Endothelial cell of umbilical vein (primary cell): ENCODE data around the gene MEN1. TPM values are rescaled to one million over a fixed set of nuclear protein-coding genes. Genes with fewer than 3 reads are reported as not detected.

ENCODE experiments used
- BruUV-seq: library from RNA; stranded (reverse); fragments of 400-500 nt; replicated peaks from 2 replicates; lab custom pipeline; 2021; lab: Mats Ljungman, UMichigan
- CTCF ChIA-PET: fragments of 300-600, 350-600 bp; sonication (Branson Sonifier 250); formaldehyde crosslinking; loops from one replicate; lab custom pipeline; 2021; ENCODE audit warnings: antibody characterized with exemption, inconsistent platforms; lab: Charles Lee
- POLR2A ChIA-PET: fragments of 300-600, 350-600 bp; sonication (Branson Sonifier 250); formaldehyde crosslinking; loops from one replicate; lab custom pipeline; 2021; ENCODE audit warnings: antibody characterized with exemption, inconsistent platforms; lab: Charles Lee
- DNase-seq: peaks from one replicate; pipeline ENCODE4 v3.0.0-alpha.2; 2011; ENCODE audit warnings: low read depth, low spot score
- FAIRE-seq: peaks from 2 replicates; lab custom pipeline; 2011; peaks lifted over from hg19 to GRCh38; lab: Jason Lieb, UNC
- H2AFZ ChIP-seq: 2 replicates; pipeline ENCODE4 v1.6.0; 2012; ENCODE audit warnings: low read depth, low read length, control low read depth, inconsistent platforms
- H3K27ac ChIP-seq: 2 replicates; pipeline ENCODE4 v1.5.1; 2011; ENCODE audit warnings: low read depth, mild to moderate bottlenecking, control low read depth, low read length, moderate library complexity; ENCODE audit not compliant: insufficient read depth
- H3K27me3 ChIP-seq, 2 experiments: 2 replicates each; pipeline versions ENCODE4 v1.6.0 to v1.6.1; 2011; ENCODE audit warnings: low read length in 2 of 2, mixed read lengths in 1 of 2; ENCODE audit not compliant: control insufficient read depth in 2 of 2, insufficient read depth in 2 of 2
- H3K36me3 ChIP-seq, 2 experiments: 2 replicates in 1 of 2; 3 replicates in 1 of 2; pipeline ENCODE4 v1.5.1; 2011; ENCODE audit warnings: low read length in 2 of 2, mild to moderate bottlenecking in 1 of 2, moderate library complexity in 1 of 2; ENCODE audit not compliant: control insufficient read depth in 2 of 2, insufficient read depth in 2 of 2; ENCODE audit errors: extremely low read depth in 1 of 2
- H3K4me1 ChIP-seq: 3 replicates; pipeline ENCODE4 v1.5.1; 2011; ENCODE audit warnings: mild to moderate bottlenecking, low read length; ENCODE audit not compliant: control insufficient read depth, insufficient read depth; ENCODE audit errors: extremely low read depth
- H3K4me2 ChIP-seq: 2 replicates; pipeline ENCODE4 v1.6.1; 2011; ENCODE audit warnings: low read length, control low read depth, mixed read lengths; ENCODE audit not compliant: insufficient read depth
- H3K4me3 ChIP-seq, 3 experiments: fragments of 200-600 bp in 1 of 3; sonication (generic), shearing (Covaris generic) in 1 of 3; replicated peaks in 1 of 3; 2 replicates each; pipeline ENCODE4 v1.5.1; 2011 to 2016; ENCODE audit warnings: control low read depth in 3 of 3, low read length in 3 of 3, mild to moderate bottlenecking in 2 of 3, inconsistent platforms in 1 of 3, low read depth in 1 of 3, moderate library complexity in 1 of 3; ENCODE audit not compliant: insufficient read depth in 1 of 3
- H3K79me2 ChIP-seq: 2 replicates; pipeline ENCODE4 v1.6.0; 2012; ENCODE audit warnings: low read length, inconsistent platforms; ENCODE audit not compliant: control insufficient read depth, insufficient read depth
- H3K9ac ChIP-seq: replicated peaks from 2 replicates; pipeline ENCODE3; 2011; ENCODE audit warnings: low read length, control low read depth; ENCODE audit not compliant: insufficient read depth; ENCODE audit errors: extremely low read depth
- H3K9me1 ChIP-seq: replicated peaks from 3 replicates; pipeline ENCODE4 v1.6.0; 2011; ENCODE audit warnings: mild to moderate bottlenecking, low read length; ENCODE audit not compliant: control insufficient read depth, insufficient read depth; ENCODE audit errors: extremely low read depth
- H3K9me3 ChIP-seq: replicated peaks from 2 replicates; pipeline ENCODE4 v1.5.1; 2012; ENCODE audit warnings: low read length, inconsistent platforms; ENCODE audit not compliant: control insufficient read depth, insufficient read depth
- H4K20me1 ChIP-seq: replicated peaks from 2 replicates; pipeline ENCODE3; 2011; ENCODE audit warnings: mild to moderate bottlenecking, low read length; ENCODE audit not compliant: control insufficient read depth, insufficient read depth; ENCODE audit errors: extremely low read depth
- EZH2 ChIP-seq: IDR thresholded peaks from 2 replicates; pipeline ENCODE4 v1.6.1; 2012; ENCODE audit warnings: borderline replicate concordance, low read depth, mild to moderate bottlenecking, moderate library complexity, low read length, inconsistent platforms; ENCODE audit not compliant: severe bottlenecking
- FOS ChIP-seq: IDR thresholded peaks from 2 replicates; pipeline ENCODE4 v1.6.1; 2011; ENCODE audit warnings: mild to moderate bottlenecking, low read length, moderate library complexity, borderline replicate concordance; ENCODE audit not compliant: insufficient read depth
- GATA2 ChIP-seq: IDR thresholded peaks from 2 replicates; pipeline ENCODE4 v1.7.0; 2011; ENCODE audit warnings: low read depth, mild to moderate bottlenecking, moderate library complexity, mixed read lengths, low read length; ENCODE audit not compliant: insufficient read length, insufficient read depth
- JUN ChIP-seq: IDR thresholded peaks from 2 replicates; pipeline ENCODE4 v1.6.1; 2011; ENCODE audit warnings: borderline replicate concordance, low read depth; ENCODE audit not compliant: insufficient read length, insufficient read depth
- MYC ChIP-seq: IDR thresholded peaks from one replicate; pipeline ENCODE4 v1.6.1; 2011; ENCODE audit warnings: mild to moderate bottlenecking, low read depth, low read length
- POLR2A ChIP-seq: IDR thresholded peaks from 2 replicates; pipeline ENCODE4 v1.6.1; 2012; ENCODE audit warnings: low read depth, mild to moderate bottlenecking, control low read depth, low read length
- POLR2AphosphoS5 ChIP-seq: IDR thresholded peaks from 2 replicates; pipeline ENCODE4 v1.6.1; 2012; ENCODE audit warnings: low read depth, mild to moderate bottlenecking, control low read depth, low read length, moderate library complexity; ENCODE audit not compliant: insufficient read depth
- dilution Hi-C: fragments of 300-500 bp; cut with MboI; formaldehyde crosslinking; loops from one replicate; pipeline ENCODE4 v1.15.0; 2019; ENCODE audit warnings: low sequenced_read_pairs; ENCODE audit not compliant: extremely low pct_ligation_motif_present
- intact Hi-C: fragments of 100-400 bp; cut with micrococcal nuclease; formaldehyde crosslinking; loops from one replicate; pipeline ENCODE4 v1.10.0; 2022
- polyA plus RNA-seq, 4 experiments: library from polyadenylated mRNA; depleted of rRNA in 3 of 4; stranded (reverse) in 3 of 4; unstranded in 1 of 4; fragments of >200 nt; gene quantifications; 2 replicates each; pipeline versions ENCODE4 v1.2.1 to v1.2.3, GENCODE V29; 2011 to 2012; ENCODE audit warnings: missing spikeins in 1 of 4
- total RNA-seq: library from RNA; stranded (reverse); gene quantifications from 2 replicates; pipeline ENCODE4 v1.2.3, GENCODE V29; 2021
- TF ChIP-seq, protein P1 (sequence below): IDR thresholded peaks from 2 replicates; pipeline ENCODE4 v1.6.1; 2011; ENCODE audit not compliant: insufficient read depth, insufficient read length
- TF ChIP-seq, protein P2 (sequence below), 2 donors: IDR thresholded peaks; 1 replicate in 1 of 2; 2 replicates in 1 of 2; pipeline ENCODE4 v1.5.1; 2011; ENCODE audit warnings: low read length in 2 of 2, mild to moderate bottlenecking in 2 of 2, moderate library complexity in 2 of 2, control low read depth in 1 of 2, inconsistent platforms in 1 of 2, low read depth in 1 of 2; ENCODE audit not compliant: insufficient read depth in 1 of 2; ENCODE audit errors: extremely low read depth in 1 of 2

MEN1 gene
- total and polyA plus RNA-seq, 2 donors (not counting 3 experiments of a cell fraction or from before 2014, with no cell fraction given): 41.1 to 43.1 TPM

DNA sequence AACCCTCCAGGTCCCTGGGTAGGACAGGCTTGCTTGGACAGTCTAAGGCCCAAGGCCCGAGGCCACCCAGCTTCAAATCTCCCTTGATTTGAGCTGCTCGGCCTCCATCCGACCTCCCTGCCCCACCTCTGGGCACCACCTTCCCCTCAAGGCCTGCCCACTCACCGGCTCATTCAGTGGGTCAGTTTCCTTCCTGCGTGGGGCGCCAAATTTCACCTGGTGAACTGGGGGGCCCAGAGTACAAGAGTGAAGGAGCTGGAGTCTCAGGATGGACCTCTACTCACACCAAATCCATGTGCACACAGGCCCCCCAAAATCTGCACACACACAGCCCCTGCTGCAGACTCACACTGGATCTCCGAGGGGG lies 11.1 kb downstream of the MEN1 start:
- CTCF ChIA-PET: interaction anchor here (1.1 to 3.6 kb wide), 5 partner anchors 11 to 89 kb away, joined by 3 to 32 read pairs (median 5); partner anchors contain the start of genes CDC42BPG and SF1
- peaks cover 5% of the 10 kb centered on the region for H3K79me2 ChIP-seq
- no peak overlapping the region for H3K9ac ChIP-seq
- H3K4me3 ChIP-seq: no peak overlapping the region
- FAIRE-seq (no peak), DNase-seq (no peak)
- intact Hi-C loops (no loop called here), dilution Hi-C loops (no loop called here)
- peaks cover 36% of the 10 kb centered on the region for H3K4me1 ChIP-seq
- no peak overlapping the region for H3K4me2 ChIP-seq
- no peaks in the 10 kb centered on the region for H3K9me3 ChIP-seq
- H2AFZ ChIP-seq: no peak overlapping the region
- POLR2A ChIA-PET: interaction anchor here (0.6 kb wide), 1 partner anchor 359 kb away, joined by 3 read pairs; no protein-coding TSS in a partner anchor
- H3K9me1 ChIP-seq: no peaks in the 10 kb centered on the region
- TF ChIP-seq, protein P1, sequence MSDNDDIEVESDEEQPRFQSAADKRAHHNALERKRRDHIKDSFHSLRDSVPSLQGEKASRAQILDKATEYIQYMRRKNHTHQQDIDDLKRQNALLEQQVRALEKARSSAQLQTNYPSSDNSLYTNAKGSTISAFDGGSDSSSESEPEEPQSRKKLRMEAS: no peak
- TF ChIP-seq POLR2A (no peak), MYC (no peak), FOS (no peak), GATA2 (no peak), POLR2AphosphoS5 (no peak), EZH2 (no peak), JUN (no peak)
- TF ChIP-seq, protein P2, sequence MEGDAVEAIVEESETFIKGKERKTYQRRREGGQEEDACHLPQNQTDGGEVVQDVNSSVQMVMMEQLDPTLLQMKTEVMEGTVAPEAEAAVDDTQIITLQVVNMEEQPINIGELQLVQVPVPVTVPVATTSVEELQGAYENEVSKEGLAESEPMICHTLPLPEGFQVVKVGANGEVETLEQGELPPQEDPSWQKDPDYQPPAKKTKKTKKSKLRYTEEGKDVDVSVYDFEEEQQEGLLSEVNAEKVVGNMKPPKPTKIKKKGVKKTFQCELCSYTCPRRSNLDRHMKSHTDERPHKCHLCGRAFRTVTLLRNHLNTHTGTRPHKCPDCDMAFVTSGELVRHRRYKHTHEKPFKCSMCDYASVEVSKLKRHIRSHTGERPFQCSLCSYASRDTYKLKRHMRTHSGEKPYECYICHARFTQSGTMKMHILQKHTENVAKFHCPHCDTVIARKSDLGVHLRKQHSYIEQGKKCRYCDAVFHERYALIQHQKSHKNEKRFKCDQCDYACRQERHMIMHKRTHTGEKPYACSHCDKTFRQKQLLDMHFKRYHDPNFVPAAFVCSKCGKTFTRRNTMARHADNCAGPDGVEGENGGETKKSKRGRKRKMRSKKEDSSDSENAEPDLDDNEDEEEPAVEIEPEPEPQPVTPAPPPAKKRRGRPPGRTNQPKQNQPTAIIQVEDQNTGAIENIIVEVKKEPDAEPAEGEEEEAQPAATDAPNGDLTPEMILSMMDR (IDR thresholded peaks at IDR 0.05; ENCODE audit: extremely low read depth in 1 of 2, insufficient read depth in 1 of 2, low read depth in 1 of 2, low read length in 2 of 2): no peak
- no TSS peak for BruUV-seq
- H4K20me1 ChIP-seq: no peaks in the 10 kb centered on the region
- H3K27ac ChIP-seq: no peak overlapping the region
- H3K27me3 ChIP-seq: no peaks in the 10 kb centered on the region
- H3K36me3 ChIP-seq: peaks cover 2 to 14% of the 10 kb centered on the region in 2 experiments
